ENCODE data around the gene MRPL14.

MRPL14 gene

DNA sequence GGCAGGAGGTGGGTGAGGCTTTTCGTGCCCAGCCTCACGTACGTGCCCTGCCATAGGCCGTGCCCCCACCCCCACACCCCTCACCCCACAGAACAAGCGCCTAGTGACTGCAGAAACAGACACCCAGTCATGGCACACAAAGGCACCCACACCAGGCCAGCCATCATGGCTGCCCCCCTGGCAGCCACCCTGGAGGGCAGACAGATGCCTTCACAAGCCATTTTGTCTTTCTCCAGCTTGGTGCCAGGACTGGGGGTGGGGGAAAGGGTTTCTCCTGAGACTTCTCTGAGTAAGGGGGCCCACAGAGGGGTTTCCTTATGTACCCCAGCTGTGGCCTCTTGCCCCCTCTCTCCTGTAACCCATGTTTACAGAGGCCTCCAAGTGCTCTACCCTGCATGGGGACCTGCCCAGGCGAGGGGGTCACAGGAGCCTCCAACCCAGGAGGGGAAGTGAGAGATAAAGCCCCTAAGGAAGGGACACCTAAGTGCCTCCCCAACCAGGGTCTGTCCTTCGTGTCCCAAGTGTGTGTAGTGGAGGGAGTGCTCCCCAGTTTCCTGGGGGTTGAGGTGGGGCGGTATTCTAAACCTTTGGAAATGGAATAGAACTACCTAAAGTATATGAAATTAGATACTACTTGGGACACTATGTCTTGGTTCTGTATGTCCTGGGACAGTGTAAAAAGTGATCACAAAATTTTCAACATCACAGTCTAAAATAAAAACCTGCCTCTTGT lies 49.9 kb downstream of the MRPL14 start:
- Histone ChIP-seq H3K27me3 (ENCODE audit: control insufficient read depth, insufficient read depth, low read length) (no peaks in the 10 kb centered on the region), H3K4me1 (ENCODE audit: control insufficient read depth, insufficient read depth, low read length) (peaks cover 27% of the 10 kb centered on the region), H3K27ac (ENCODE audit: low read depth, low read length) (no peak overlapping the region), H3K4me3 (ENCODE audit: low read depth, low read length) (no peak overlapping the region), H3K9me3 (ENCODE audit: control insufficient read depth, insufficient read depth, low read length) (no peaks in the 10 kb centered on the region), H3K36me3 (ENCODE audit: control insufficient read depth, insufficient read depth, low read length) (no peaks in the 10 kb centered on the region), H3K9ac (ENCODE audit: low read depth, low read length) (no peak overlapping the region)

DNA sequence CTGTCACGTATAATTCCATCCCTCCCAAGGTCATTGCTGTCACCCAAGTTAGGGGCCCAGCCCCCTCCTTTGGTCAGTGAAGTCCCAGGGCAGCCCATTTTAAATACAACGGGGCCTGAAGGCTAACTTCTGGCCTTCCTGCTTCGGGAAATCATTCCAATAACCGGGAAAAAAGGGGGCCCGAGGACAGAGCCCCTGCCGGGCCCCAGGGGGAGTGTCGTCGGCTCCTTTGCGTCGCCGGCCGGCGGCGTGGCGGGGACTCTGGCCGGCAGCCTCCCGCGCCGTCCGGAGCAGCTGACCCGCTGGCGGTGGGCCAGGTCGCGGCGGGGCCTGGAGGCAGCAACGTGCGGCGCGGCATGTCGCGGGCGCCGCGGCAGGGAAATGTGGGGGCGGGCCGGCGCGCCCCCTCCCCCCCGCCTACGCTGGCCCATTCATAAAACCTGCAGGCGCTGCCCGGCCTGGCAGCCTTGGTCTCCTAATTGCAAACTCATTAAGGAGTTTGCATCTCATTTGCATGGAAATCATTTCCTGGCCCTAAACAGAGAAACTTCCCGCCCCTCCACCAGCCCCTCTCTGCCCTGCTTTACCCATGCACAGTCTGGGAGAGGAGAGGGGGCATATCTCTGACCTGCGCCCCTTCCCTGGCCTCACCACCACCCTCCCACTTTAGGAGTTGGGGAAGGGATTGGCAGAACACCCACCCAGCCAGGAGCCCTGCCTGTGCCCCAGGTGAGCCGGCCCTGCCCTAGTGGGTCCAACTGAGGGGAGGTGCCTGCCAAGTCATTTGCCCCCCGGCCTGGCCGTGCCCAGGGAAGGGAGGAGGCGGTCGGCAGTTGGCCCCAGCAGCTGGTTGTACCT lies 50.7 kb downstream of the MRPL14 start:
- H3K36me3 ChIP-seq (ENCODE audit: control insufficient read depth, insufficient read depth, low read length) = no peaks in the 10 kb centered on the region
- no peak overlapping the region for H3K27ac ChIP-seq (ENCODE audit: low read depth, low read length)
- H3K4me3 ChIP-seq (ENCODE audit: low read depth, low read length) = peak overlapping the region; percentile 36; the same call in 1 of the 2 replicates
- H3K9ac ChIP-seq (ENCODE audit: low read depth, low read length) = no peak overlapping the region
- H3K27me3 ChIP-seq (ENCODE audit: control insufficient read depth, insufficient read depth, low read length) = no peaks in the 10 kb centered on the region
- peaks cover 28% of the 10 kb centered on the region for H3K4me1 ChIP-seq (ENCODE audit: control insufficient read depth, insufficient read depth, low read length)
- H3K9me3 ChIP-seq (ENCODE audit: control insufficient read depth, insufficient read depth, low read length) = no peaks in the 10 kb centered on the region

DNA sequence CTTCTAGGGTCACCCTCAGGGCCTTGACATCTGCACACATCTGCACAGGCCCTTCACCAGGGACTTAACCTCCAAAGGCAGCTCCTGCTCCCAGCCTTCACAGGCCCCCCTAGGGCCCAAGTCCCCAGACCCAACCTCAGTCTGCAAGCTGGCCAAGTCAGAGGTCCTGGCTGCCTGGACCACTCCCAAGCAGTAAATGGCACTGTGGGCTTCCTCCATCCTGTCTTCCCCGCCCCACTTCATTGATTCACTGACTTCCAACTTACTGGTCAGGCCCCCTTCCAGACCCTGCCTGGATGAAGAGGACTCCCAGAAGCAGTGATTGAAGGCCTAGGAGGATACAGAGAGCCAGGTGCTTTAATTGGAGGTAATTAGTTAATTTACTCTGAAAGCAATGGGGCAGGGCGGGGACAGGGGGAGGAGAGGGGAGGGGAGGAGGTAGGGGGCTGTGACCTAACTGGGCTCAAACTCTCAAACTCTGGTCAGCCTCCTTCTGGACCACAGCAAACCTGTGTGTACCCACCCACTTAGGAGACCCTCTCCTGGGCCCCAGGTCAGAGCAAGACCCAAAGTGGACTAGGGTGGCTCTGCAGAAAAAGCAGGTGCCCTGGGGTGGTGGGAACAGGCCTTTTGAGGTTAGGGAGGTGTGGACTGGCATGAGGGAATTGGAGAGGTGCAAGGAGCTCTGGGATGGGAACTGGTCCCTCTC lies 51.5 kb downstream of the MRPL14 start:
- no peaks in the 10 kb centered on the region for H3K36me3 ChIP-seq (ENCODE audit: control insufficient read depth, insufficient read depth, low read length)
- no peaks in the 10 kb centered on the region for H3K9me3 ChIP-seq (ENCODE audit: control insufficient read depth, insufficient read depth, low read length)
- no peaks in the 10 kb centered on the region for H3K27me3 ChIP-seq (ENCODE audit: control insufficient read depth, insufficient read depth, low read length)
- H3K4me1 ChIP-seq (ENCODE audit: control insufficient read depth, insufficient read depth, low read length) = peaks cover 28% of the 10 kb centered on the region
- no peak overlapping the region for H3K9ac ChIP-seq (ENCODE audit: low read depth, low read length)
- H3K4me3 ChIP-seq (ENCODE audit: low read depth, low read length) = 0 out of 2 replicates have a peak overlapping the region, but pooled peaks have one; percentile 36
- H3K27ac ChIP-seq (ENCODE audit: low read depth, low read length) = no peak overlapping the region

DNA sequence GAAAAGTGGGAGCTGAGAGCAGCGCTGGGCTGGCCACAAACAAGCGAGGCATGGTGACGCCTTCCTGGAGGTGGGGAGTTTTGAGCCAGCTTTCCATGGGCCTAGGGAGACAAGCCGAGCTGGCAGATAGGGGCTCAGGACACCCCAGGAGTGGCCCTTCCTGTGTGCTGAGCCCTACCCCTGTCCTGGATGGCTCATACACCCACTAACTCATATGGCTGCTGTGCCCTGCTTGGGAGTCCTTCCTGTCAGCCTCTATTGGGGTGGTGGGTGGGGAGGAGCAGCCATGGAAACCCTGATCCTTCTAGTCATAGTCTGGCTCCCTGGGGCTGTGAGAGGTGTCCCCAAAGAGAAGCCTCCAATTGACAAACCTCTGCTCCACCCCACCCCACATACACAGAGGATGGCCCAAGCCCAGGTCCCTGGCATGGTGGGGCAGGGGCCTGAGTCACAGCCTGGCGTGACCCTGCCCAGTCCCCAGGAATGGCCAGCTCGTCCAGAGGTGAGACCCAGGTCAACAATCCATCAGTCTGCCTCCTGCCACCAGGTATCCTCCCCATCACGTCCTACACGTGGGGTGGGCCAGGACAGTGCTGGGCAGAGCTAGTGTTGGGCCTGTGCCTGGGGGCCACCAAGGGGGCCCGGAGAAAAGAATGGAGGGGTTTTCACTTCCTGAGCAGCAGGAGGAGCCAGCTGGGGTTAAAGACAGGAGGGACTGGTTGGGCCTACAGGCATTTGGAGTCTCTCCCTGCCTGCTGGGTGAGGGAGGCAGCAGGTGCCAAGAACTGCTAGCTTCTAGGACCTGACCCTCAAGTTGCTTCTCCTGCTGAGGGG lies 52.2 kb downstream of the MRPL14 start:
- Histone ChIP-seq H3K4me1 (ENCODE audit: control insufficient read depth, insufficient read depth, low read length) (peaks cover 28% of the 10 kb centered on the region), H3K36me3 (ENCODE audit: control insufficient read depth, insufficient read depth, low read length) (no peaks in the 10 kb centered on the region), H3K9ac (ENCODE audit: low read depth, low read length) (no peak overlapping the region), H3K27ac (ENCODE audit: low read depth, low read length) (no peak overlapping the region), H3K27me3 (ENCODE audit: control insufficient read depth, insufficient read depth, low read length) (no peaks in the 10 kb centered on the region), H3K9me3 (ENCODE audit: control insufficient read depth, insufficient read depth, low read length) (no peaks in the 10 kb centered on the region), H3K4me3 (ENCODE audit: low read depth, low read length) (no peak overlapping the region)

DNA sequence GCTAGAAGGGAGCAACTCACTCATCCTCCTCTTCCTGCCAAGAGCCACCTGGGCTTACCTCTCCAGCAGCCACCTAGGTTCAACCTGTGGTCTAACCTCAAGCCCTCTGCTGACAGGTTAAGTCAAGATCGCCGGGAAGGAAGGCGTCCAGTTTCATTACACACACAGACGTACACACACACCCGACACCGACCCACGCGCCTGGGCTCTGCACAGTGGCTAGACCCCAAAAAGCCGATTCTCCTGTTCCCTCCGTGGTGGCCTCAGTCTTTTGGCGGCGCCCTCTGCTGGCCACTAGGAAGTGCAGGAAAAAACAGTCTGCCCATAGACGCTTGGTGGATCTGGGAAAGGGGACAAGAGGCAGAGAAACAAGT lies 52.8 kb downstream of the MRPL14 start:
- Histone ChIP-seq H3K27me3 (ENCODE audit: control insufficient read depth, insufficient read depth, low read length) (no peaks in the 10 kb centered on the region), H3K27ac (ENCODE audit: low read depth, low read length) (no peak overlapping the region), H3K9ac (ENCODE audit: low read depth, low read length) (no peak overlapping the region), H3K4me3 (ENCODE audit: low read depth, low read length) (peak overlapping the region; percentile 58; the same call in 1 of the 2 replicates), H3K36me3 (ENCODE audit: control insufficient read depth, insufficient read depth, low read length) (no peaks in the 10 kb centered on the region), H3K9me3 (ENCODE audit: control insufficient read depth, insufficient read depth, low read length) (no peaks in the 10 kb centered on the region), H3K4me1 (ENCODE audit: control insufficient read depth, insufficient read depth, low read length) (peaks cover 28% of the 10 kb centered on the region)

DNA sequence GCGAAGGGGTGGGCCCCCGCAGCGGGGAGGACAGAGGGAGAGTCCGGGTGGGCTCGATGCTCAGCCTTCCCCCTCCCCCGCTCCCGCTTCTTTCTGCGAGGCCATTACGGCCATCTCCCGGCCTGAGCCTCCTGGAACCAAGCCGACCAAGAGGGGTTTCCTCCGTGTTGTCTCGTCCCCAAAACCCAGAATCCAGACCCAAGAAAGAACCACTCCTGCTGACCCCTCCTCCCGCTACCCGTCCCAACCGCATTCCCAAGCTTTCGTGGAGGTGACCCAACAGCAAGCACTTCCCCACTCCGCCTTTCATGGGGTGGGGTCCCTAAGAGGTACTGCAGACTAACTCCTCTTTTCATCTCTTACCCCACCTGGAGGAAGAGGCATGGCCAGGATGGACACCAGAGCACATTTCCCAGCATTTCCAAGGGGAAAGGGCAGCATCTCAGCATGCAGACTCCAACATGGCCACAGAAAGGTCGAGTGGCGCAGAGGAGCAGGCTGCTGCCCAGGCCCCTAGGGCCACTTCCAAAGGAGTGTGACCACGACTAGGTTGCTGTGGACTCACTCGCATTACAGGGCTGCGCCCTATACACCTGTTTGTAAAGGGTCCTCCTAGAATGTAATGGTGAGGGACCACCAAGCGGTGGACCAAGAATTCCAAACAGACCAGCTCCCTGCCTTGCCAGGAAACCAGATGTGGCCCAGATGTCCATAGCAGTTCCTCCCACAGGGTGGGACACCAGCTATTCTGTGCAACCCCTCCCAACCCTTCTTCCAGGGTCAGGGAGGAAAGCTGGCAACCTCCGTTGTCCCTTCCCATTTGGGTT lies 53.4 kb downstream of the MRPL14 start:
- Histone ChIP-seq H3K4me1 (ENCODE audit: control insufficient read depth, insufficient read depth, low read length) (peaks cover 32% of the 10 kb centered on the region), H3K27ac (ENCODE audit: low read depth, low read length) (peak overlapping the region; percentile 15), H3K27me3 (ENCODE audit: control insufficient read depth, insufficient read depth, low read length) (no peaks in the 10 kb centered on the region), H3K36me3 (ENCODE audit: control insufficient read depth, insufficient read depth, low read length) (no peaks in the 10 kb centered on the region), H3K9ac (ENCODE audit: low read depth, low read length) (no peak overlapping the region), H3K4me3 (ENCODE audit: low read depth, low read length) (peak overlapping the region; percentile 58), H3K9me3 (ENCODE audit: control insufficient read depth, insufficient read depth, low read length) (no peaks in the 10 kb centered on the region)

DNA sequence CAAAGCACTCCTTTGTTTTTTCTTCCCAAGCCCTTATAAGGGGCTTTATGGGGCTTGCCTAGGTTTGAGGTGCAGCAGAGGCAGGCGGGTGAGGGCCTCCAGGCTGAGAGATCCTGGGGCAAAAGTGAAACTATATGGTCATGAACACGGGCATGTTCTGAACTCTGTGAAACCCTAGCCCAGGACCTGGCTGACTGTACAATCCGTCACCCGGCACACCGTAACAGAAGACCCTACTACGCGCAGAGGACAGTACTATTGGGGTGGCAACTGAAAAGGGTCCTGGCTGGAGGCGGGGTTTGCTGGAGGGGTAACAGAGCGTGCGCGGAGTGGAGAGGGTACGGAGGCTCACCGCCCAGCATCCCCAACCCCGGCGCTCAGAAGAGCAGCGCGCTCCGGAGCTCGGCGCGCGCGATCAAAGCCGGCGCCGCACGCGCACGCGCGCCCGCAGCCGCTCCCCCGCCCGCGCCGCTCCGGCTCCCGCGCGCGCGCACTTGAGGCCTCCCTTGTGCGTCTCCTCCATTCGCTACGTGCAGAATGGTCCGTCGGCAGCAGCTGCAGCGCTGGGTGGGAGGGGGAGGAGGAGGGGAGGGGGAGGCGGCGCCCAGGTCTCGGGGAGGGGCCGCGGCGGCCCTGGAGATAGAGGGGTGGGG lies 54.2 kb downstream of the MRPL14 start:
- Histone ChIP-seq H3K27ac (ENCODE audit: low read depth, low read length) (no peak overlapping the region), H3K9ac (ENCODE audit: low read depth, low read length) (0 out of 2 replicates have a peak overlapping the region, but pooled peaks have one; percentile 54), H3K4me1 (ENCODE audit: control insufficient read depth, insufficient read depth, low read length) (peaks cover 36% of the 10 kb centered on the region), H3K4me3 (ENCODE audit: low read depth, low read length) (peak overlapping the region; percentile 66), H3K27me3 (ENCODE audit: control insufficient read depth, insufficient read depth, low read length) (no peaks in the 10 kb centered on the region), H3K36me3 (ENCODE audit: control insufficient read depth, insufficient read depth, low read length) (no peaks in the 10 kb centered on the region), H3K9me3 (ENCODE audit: control insufficient read depth, insufficient read depth, low read length) (no peaks in the 10 kb centered on the region)

DNA sequence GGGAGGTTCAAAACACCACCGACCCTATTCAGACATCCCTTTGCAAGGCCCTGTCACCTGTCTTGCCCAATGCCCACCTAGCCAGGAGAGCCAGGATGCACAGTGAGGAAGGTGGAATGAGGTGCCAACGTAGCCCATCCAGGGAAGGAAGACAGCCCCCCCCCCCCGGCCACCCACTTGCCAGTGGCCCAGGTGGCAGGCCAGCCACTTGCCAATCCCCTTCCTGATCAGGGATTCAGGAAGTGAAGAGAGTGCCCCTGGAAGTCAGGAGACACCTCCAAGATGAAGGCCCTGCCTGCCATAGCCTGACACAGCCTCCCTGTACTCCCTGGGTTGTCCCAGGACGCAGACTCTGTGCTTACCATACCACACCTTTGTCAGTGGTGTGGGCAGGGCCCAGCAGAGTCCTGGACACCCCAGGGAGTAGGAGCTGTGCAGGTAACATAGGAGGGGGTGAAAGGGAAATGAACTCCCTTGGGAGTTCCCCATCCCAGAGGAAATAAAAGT lies 54.7 kb downstream of the MRPL14 start:
- Histone ChIP-seq H3K27me3 (ENCODE audit: control insufficient read depth, insufficient read depth, low read length) (no peaks in the 10 kb centered on the region), H3K36me3 (ENCODE audit: control insufficient read depth, insufficient read depth, low read length) (no peaks in the 10 kb centered on the region), H3K4me3 (ENCODE audit: low read depth, low read length) (peak overlapping the region; percentile 66), H3K9me3 (ENCODE audit: control insufficient read depth, insufficient read depth, low read length) (no peaks in the 10 kb centered on the region), H3K9ac (ENCODE audit: low read depth, low read length) (no peak overlapping the region), H3K27ac (ENCODE audit: low read depth, low read length) (no peak overlapping the region), H3K4me1 (ENCODE audit: control insufficient read depth, insufficient read depth, low read length) (peaks cover 36% of the 10 kb centered on the region)

DNA sequence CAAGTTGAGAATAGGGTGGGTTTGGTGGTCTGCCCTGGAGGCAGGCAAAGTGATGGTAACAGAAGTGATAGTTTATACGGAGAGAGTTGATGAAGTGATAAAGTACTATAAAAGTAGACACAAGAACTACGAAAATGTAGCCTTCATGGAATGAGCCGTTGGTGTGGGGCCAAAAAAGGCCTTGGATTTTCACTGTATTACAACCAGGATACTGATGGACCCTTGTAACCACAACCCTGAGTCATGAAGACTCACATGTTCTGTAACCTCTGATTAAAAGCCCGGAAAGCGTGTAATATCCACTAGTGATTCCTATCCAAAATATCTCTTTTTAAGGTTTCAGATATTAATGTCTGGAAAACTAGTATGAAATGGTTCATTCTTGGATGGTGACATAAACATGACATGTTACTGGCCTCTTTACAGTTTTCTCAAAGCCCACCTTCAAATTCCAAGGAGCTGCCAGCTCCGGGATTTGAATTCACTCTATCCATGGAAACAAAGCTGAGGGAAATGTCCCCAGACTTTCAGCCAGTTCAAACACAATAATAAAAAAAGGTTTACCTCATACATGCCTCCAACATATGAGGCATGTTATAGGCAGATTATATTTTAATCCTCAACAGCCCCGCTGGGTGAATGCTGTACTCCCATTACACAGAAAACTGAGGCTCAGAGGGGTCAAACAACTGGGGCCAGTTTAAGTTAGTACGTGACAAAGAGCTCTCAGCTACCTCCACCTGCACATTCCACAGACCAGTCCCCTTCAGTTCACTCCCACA lies 55.4 kb downstream of the MRPL14 start:
- no peak overlapping the region for H3K27ac ChIP-seq (ENCODE audit: low read depth, low read length)
- H3K27me3 ChIP-seq (ENCODE audit: control insufficient read depth, insufficient read depth, low read length) = no peaks in the 10 kb centered on the region
- H3K36me3 ChIP-seq (ENCODE audit: control insufficient read depth, insufficient read depth, low read length) = no peaks in the 10 kb centered on the region
- H3K9me3 ChIP-seq (ENCODE audit: control insufficient read depth, insufficient read depth, low read length) = no peaks in the 10 kb centered on the region
- H3K9ac ChIP-seq (ENCODE audit: low read depth, low read length) = no peak overlapping the region
- no peak overlapping the region for H3K4me3 ChIP-seq (ENCODE audit: low read depth, low read length)
- H3K4me1 ChIP-seq (ENCODE audit: control insufficient read depth, insufficient read depth, low read length) = peaks cover 34% of the 10 kb centered on the region
